GM23338 (cell line): ENCODE results near the gene WWOX. TPM values are rescaled to one million over a fixed set of nuclear protein-coding genes. Genes with fewer than 3 reads are reported as not detected.

Experiments used
- ATAC-seq: fragments of 200-7000 bp; cut with Tn5 transposase; 3 replicates; pipeline ENCODE4 v1.9.1; 2020
- DNase-seq: peaks from one replicate; pipeline ENCODE4 v3.0.0-alpha.2; 2015; ENCODE audit warnings: low spot score
- H2AFZ ChIP-seq: fragments of 200-600 bp; sonication (generic); 2 replicates; pipeline ENCODE4 v1.8.0; 2016; ENCODE audit warnings: antibody characterized with exemption, mild to moderate bottlenecking, moderate library complexity
- H3F3A ChIP-seq: fragments of 200-600 bp; sonication (generic); replicated peaks from 2 replicates; pipeline ENCODE4 v1.8.0; 2017; ENCODE audit warnings: antibody characterized with exemption, mixed run types, low read depth
- H3K27ac ChIP-seq: fragments of 200-600 bp; sonication (generic); 2 replicates; pipeline ENCODE4 v1.6.1; 2016; ENCODE audit warnings: low read depth
- H3K27me3 ChIP-seq: fragments of 200-600 bp; sonication (generic); 2 replicates; pipeline ENCODE4 v1.8.0; 2016; ENCODE audit warnings: mild to moderate bottlenecking, mixed run types, moderate library complexity; ENCODE audit not compliant: insufficient read depth
- H3K36me3 ChIP-seq: fragments of 200-600 bp; sonication (generic); 2 replicates; pipeline ENCODE4 v1.8.0; 2016; ENCODE audit warnings: mild to moderate bottlenecking; ENCODE audit not compliant: insufficient read depth
- H3K4me1 ChIP-seq: fragments of 200-600 bp; sonication (generic); 2 replicates; pipeline ENCODE4 v1.8.0; 2016; ENCODE audit warnings: mild to moderate bottlenecking, moderate library complexity; ENCODE audit not compliant: insufficient read depth
- H3K4me2 ChIP-seq: fragments of 200-600 bp; sonication (generic); 2 replicates; pipeline ENCODE4 v1.7.1; 2017; ENCODE audit warnings: mixed run types
- H3K4me3 ChIP-seq: fragments of 200-600 bp; sonication (generic); 2 replicates; pipeline ENCODE4 v1.6.1; 2016; ENCODE audit warnings: mixed run types
- H3K79me2 ChIP-seq: fragments of 200-600 bp; sonication (generic); replicated peaks from 2 replicates; pipeline ENCODE4 v1.8.0; 2017; ENCODE audit warnings: mild to moderate bottlenecking; ENCODE audit not compliant: insufficient read depth
- H3K9me2 ChIP-seq: fragments of 200-600 bp; sonication (generic); 2 replicates; pipeline ENCODE4 v1.8.0; 2017; ENCODE audit not compliant: insufficient read depth
- H4K20me1 ChIP-seq: fragments of 200-600 bp; sonication (generic); replicated peaks from 2 replicates; pipeline ENCODE4 v1.8.0; 2017; ENCODE audit warnings: mild to moderate bottlenecking; ENCODE audit not compliant: insufficient read depth
- H3K27ac Mint-ChIP-seq: 2 replicates; pipeline ENCODE4 v1.8.0; 2020; ENCODE audit warnings: inconsistent platforms, mild to moderate bottlenecking, moderate library complexity, mixed read lengths
- H3K27me3 Mint-ChIP-seq: 3 replicates; pipeline ENCODE4 v1.8.0; 2022; ENCODE audit warnings: low read depth, mild to moderate bottlenecking, moderate library complexity, mixed read lengths, inconsistent platforms; ENCODE audit not compliant: insufficient read depth, poor library complexity
- H3K36me3 Mint-ChIP-seq: 3 replicates; pipeline ENCODE4 v1.8.0; 2021; ENCODE audit warnings: low read depth, mild to moderate bottlenecking, inconsistent platforms, moderate library complexity, mixed read lengths
- H3K4me1 Mint-ChIP-seq: 3 replicates; pipeline ENCODE4 v1.8.0; 2020; ENCODE audit warnings: mild to moderate bottlenecking, inconsistent platforms, mixed read lengths
- H3K4me3 Mint-ChIP-seq: 3 replicates; pipeline ENCODE4 v1.8.0; 2021; ENCODE audit warnings: moderate library complexity, mild to moderate bottlenecking, inconsistent platforms, mixed read lengths
- H3K9me3 Mint-ChIP-seq: 3 replicates; pipeline ENCODE4 v1.8.0; 2020; ENCODE audit warnings: moderate library complexity, mild to moderate bottlenecking, inconsistent platforms, mixed read lengths
- CREB1 ChIP-seq: fragments of 250-450 bp; sonication (Bioruptor Pico); IDR thresholded peaks from 2 replicates; pipeline ENCODE4 v1.5.0; 2020; ENCODE audit warnings: low read depth, mild to moderate bottlenecking, moderate library complexity
- CTCF ChIP-seq, 2 experiments: fragments of 200-600 bp in 1 of 2; sonication (generic) in 1 of 2; conservative IDR thresholded peaks; 2 replicates each; pipeline versions ENCODE4 v1.5.1 to v1.6.1; 2016 to 2017; ENCODE audit warnings: antibody characterized with exemption in 2 of 2, low read depth in 2 of 2, mild to moderate bottlenecking in 2 of 2, moderate library complexity in 1 of 2
- ETS1 ChIP-seq: IDR thresholded peaks from 2 replicates; pipeline ENCODE4 v1.6.1; 2016; ENCODE audit warnings: antibody characterized with exemption
- EZH2 ChIP-seq: fragments of 200-600 bp; sonication (generic); IDR thresholded peaks from one replicate; pipeline ENCODE4 v1.8.0; 2017; ENCODE audit warnings: antibody characterized with exemption, mild to moderate bottlenecking, low read depth; ENCODE audit not compliant: unreplicated experiment
- EZH2phosphoT487 ChIP-seq: fragments of 200-600 bp; sonication (generic); IDR thresholded peaks from one replicate; pipeline ENCODE4 v1.8.1; 2018; ENCODE audit warnings: antibody characterized with exemption; ENCODE audit not compliant: unreplicated experiment
- JUNB ChIP-seq: IDR thresholded peaks from one replicate; pipeline ENCODE4 v1.6.1; 2016; ENCODE audit warnings: antibody characterized with exemption; ENCODE audit not compliant: unreplicated experiment
- NANOG ChIP-seq: IDR thresholded peaks from 2 replicates; pipeline ENCODE4 v1.6.1; 2016; ENCODE audit warnings: antibody characterized with exemption, borderline replicate concordance
- POLR2AphosphoS5 ChIP-seq: IDR thresholded peaks from 2 replicates; pipeline ENCODE4 v1.6.1; 2016; ENCODE audit warnings: antibody characterized with exemption, low read depth
- REST ChIP-seq: IDR thresholded peaks from one replicate; pipeline ENCODE4 v1.6.1; 2018; ENCODE audit warnings: antibody characterized with exemption; ENCODE audit not compliant: unreplicated experiment
- STAT1 ChIP-seq: IDR thresholded peaks from one replicate; pipeline ENCODE4 v1.6.1; 2016; ENCODE audit warnings: antibody characterized with exemption; ENCODE audit not compliant: unreplicated experiment
- ZNF114 ChIP-seq: fragments of 250-450 bp; sonication (Bioruptor Pico); IDR thresholded peaks from 2 replicates; pipeline ENCODE4 v1.5.0; 2020; ENCODE audit warnings: mild to moderate bottlenecking, moderate library complexity
- ZNF331 ChIP-seq: fragments of 250-450 bp; sonication (Bioruptor Pico); IDR thresholded peaks from 2 replicates; pipeline ENCODE4 v1.5.0; 2020; ENCODE audit warnings: low read depth, mild to moderate bottlenecking, moderate library complexity
- ZNF462 ChIP-seq: fragments of 250-450 bp; sonication (Bioruptor Pico); IDR thresholded peaks from 2 replicates; pipeline ENCODE4 v1.5.0; 2020; ENCODE audit warnings: mild to moderate bottlenecking, moderate library complexity
- polyA plus RNA-seq: library from polyadenylated mRNA; unstranded; fragments of >200 nt; fragmentation: Nextera tagmentation; extraction: Ambion mirVana; gene quantifications from 2 replicates; pipeline ENCODE4 v1.2.1, GENCODE V29; 2016
- total RNA-seq: library from RNA; depleted of rRNA; stranded (reverse); fragments of >200 nt; shearing (Covaris generic); gene quantifications from 2 replicates; pipeline ENCODE4 v1.2.3, GENCODE V29; 2014

WWOX gene
- total and polyA plus RNA-seq, 2 experiments from 2014 or later = 10.0 to 19.3 TPM

- no peak overlapping the region for H3K4me2 ChIP-seq
- peaks cover 3% of the 10 kb centered on the region for H3K27me3 Mint-ChIP-seq
- no peak overlapping the region for H3K4me3 ChIP-seq
- H2AFZ ChIP-seq = no peak overlapping the region
- H3K4me3 Mint-ChIP-seq = no peak overlapping the region
- DNase-seq = no peak
- no peaks in the 10 kb centered on the region for H3K79me2 ChIP-seq
- no peaks in the 10 kb centered on the region; the same call in 1 of the 2 replicates for H3K4me1 ChIP-seq
- no peak overlapping the region; the same call in 1 of the 2 replicates for H3K27ac Mint-ChIP-seq
- no peaks in the 10 kb centered on the region for H3K27me3 ChIP-seq
- no peaks in the 10 kb centered on the region for H3K9me2 ChIP-seq
- no peak overlapping the region for H3K27ac ChIP-seq
- ATAC-seq = no peak
- H3K36me3 Mint-ChIP-seq = no peaks in the 10 kb centered on the region
- TF ChIP-seq STAT1 = no peak
- TF ChIP-seq CREB1 (CRISPR knock-in tag) = no peak
- no peak for TF ChIP-seq POLR2AphosphoS5
- no peak for TF ChIP-seq ZNF114 (CRISPR knock-in tag)
- no peak for TF ChIP-seq REST
- TF ChIP-seq EZH2phosphoT487 = no peak
- no peak for TF ChIP-seq ZNF331 (CRISPR knock-in tag)
- no peak for TF ChIP-seq ZNF462
- TF ChIP-seq NANOG = no peak
- TF ChIP-seq ETS1 = no peak
- no peak for TF ChIP-seq EZH2
- TF ChIP-seq CTCF (conservative IDR thresholded peaks at IDR 0.05; ENCODE audit: low read depth in 2 of 2) = no peak
- TF ChIP-seq JUNB = no peak
- H3K9me3 Mint-ChIP-seq = no peaks in the 10 kb centered on the region
- no peaks in the 10 kb centered on the region for H3K36me3 ChIP-seq
- H3K4me1 Mint-ChIP-seq = peaks cover 16% of the 10 kb centered on the region
- H4K20me1 ChIP-seq = no peaks in the 10 kb centered on the region
- no peaks in the 10 kb centered on the region for H3F3A ChIP-seq
Observed at GRCh38 chr16:78506367-78507193, 407.1 kb downstream of the WWOX start.
